Mucosa of descending colon (tissue), 3 donors: ENCODE measurements around the gene MS4A2. TPM values are rescaled to one million over a fixed set of nuclear protein-coding genes. Genes with fewer than 3 reads are reported as not detected.
A peak's percentile ranks its signal among the peaks of the same experiment; 100 is the strongest.
"Not testable (repeated sequence)": the region's sequence is repeated elsewhere in the genome, so short reads cannot be mapped to it uniquely, and the experiment has no call there.

ENCODE experiments used
- ATAC-seq: fragments of 200-7000 bp; cut with Tn5 transposase; one replicate; pipeline ENCODE4 v1.9.1; 2020; ENCODE audit warnings: mild to moderate bottlenecking, moderate library complexity
- DNase-seq, 3 donors: peaks; one replicate each; pipeline ENCODE4 v3.0.0-alpha.2; 2020
- H3K36me3 ChIP-seq: fragments of 200-600 bp; one replicate; pipeline ENCODE4 v1.8.0; 2021; ENCODE audit warnings: low read depth, mild to moderate bottlenecking
- H3K4me1 ChIP-seq: fragments of 200-600 bp; one replicate; pipeline ENCODE4 v1.8.0; 2021; ENCODE audit warnings: low read depth, mild to moderate bottlenecking
- H3K4me3 ChIP-seq: fragments of 200-600 bp; one replicate; pipeline ENCODE4 v1.8.0; 2021; ENCODE audit warnings: mild to moderate bottlenecking
- H3K9me3 ChIP-seq: fragments of 200-600 bp; one replicate; pipeline ENCODE4 v1.8.0; 2021; ENCODE audit warnings: mild to moderate bottlenecking
- intact Hi-C, 2 donors: fragments of 100-400 bp; cut with DNase I in 1 of 2; cut with micrococcal nuclease in 1 of 2; formaldehyde crosslinking; loops; one replicate each; pipeline versions ENCODE4 v1.11.0 to v1.11.1; 2022; cut with DNase I, micrococcal nuclease
- total RNA-seq, 3 donors: library from RNA; stranded (reverse); fragmentation: NEBNext Ultra II Directional in 2 of 3; extraction: Animal tissue kit (Norgen Biotek cat#: 25700) in 2 of 3; gene quantifications; one replicate each; pipeline versions ENCODE4 v1.2.1 to v1.2.4, GENCODE V29; 2021 to 2023
- TF ChIP-seq, protein P1 (sequence below): fragments of 200-600 bp; IDR thresholded peaks from one replicate; pipeline ENCODE4 v1.8.0; 2022; ENCODE audit warnings: antibody characterized with exemption, mild to moderate bottlenecking
- donor health status: DM: no; HTN: no; CAD: no; lungs with moderate emphysema.
- donor health status: DM: no; HTN: no; CAD: no.
- donor health status: DM: no; HTN: yes; CAD: no.

The MS4A2 gene
- total RNA-seq, 3 donors from 2014 or later = 0.90 to 4.1 (median 3.5) TPM

DNA sequence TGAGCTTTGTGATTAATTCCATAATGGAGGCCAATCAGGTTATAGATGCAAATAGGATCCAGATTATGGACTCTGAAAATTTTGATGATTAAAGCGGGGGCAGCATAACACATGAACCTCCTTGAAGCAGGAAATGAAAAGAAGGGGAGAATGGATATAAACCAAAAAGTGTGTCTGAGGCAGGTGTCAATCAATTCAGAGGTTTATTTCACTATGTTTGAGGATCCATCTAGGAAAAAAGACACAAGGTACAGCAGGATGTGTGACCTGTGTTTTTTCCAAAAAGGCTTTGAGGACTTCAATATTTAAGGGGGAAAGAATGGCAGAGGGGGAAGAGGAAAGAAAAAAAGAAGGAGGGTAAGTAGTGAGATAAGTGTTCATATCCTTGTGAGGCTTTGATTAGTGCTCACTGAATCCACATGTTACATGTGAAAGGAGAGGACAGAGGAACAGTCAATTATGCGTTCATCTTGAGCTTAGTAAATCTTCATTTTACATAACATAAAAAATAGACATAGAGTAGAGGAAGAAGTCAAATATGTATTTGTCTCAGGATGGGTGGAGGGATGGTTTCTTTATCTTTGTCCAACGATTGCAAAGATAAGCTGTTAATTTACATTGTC lies 34.1 kb downstream of the MS4A2 start:
- Histone ChIP-seq H3K4me1 (no peaks in the 10 kb centered on the region), H3K9me3 (no peaks in the 10 kb centered on the region), H3K4me3 (no peak overlapping the region), H3K36me3 (no peaks in the 10 kb centered on the region)
- TF ChIP-seq, protein P1, sequence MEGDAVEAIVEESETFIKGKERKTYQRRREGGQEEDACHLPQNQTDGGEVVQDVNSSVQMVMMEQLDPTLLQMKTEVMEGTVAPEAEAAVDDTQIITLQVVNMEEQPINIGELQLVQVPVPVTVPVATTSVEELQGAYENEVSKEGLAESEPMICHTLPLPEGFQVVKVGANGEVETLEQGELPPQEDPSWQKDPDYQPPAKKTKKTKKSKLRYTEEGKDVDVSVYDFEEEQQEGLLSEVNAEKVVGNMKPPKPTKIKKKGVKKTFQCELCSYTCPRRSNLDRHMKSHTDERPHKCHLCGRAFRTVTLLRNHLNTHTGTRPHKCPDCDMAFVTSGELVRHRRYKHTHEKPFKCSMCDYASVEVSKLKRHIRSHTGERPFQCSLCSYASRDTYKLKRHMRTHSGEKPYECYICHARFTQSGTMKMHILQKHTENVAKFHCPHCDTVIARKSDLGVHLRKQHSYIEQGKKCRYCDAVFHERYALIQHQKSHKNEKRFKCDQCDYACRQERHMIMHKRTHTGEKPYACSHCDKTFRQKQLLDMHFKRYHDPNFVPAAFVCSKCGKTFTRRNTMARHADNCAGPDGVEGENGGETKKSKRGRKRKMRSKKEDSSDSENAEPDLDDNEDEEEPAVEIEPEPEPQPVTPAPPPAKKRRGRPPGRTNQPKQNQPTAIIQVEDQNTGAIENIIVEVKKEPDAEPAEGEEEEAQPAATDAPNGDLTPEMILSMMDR = no peak
- intact Hi-C loops = no loop called here
- ATAC-seq = no peak
- DNase-seq = no peak

DNA sequence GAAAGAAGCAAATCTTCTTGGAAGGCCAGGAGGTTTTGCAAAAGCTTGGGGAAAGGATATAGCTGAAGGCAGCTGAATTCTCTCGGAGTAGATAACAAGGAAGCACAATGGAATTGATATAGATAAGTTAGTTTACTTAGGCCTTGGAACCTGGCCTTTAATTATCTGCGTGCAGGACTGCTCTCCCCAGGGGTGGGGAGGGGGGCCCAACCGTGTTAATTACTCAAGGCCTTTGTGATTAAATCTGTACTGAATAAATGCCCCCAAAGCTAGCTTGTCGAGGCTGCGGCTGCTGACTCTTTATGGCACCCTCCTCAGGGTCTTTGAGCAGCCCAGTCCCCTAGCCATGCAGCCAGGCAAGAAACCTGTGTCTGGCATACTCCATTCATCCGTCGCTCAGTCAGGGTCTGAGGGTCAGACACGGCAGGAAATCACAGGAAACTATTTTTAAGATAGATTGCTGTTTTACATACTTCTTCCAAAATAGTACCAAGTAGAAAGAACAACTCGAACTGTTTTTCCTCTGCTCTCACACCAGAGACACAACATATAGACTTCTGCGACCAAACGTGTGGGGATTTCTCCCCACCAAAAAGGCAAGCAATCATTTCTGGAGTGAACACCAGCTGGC lies 36.5 kb downstream of the MS4A2 start:
- Histone ChIP-seq H3K9me3 (no peaks in the 10 kb centered on the region), H3K4me1 (no peaks in the 10 kb centered on the region), H3K4me3 (no peak overlapping the region), H3K36me3 (no peaks in the 10 kb centered on the region)
- ATAC-seq (no peak), DNase-seq (no peak)
- intact Hi-C loops = no loop called here
- TF ChIP-seq, protein P1 = no peak

DNA sequence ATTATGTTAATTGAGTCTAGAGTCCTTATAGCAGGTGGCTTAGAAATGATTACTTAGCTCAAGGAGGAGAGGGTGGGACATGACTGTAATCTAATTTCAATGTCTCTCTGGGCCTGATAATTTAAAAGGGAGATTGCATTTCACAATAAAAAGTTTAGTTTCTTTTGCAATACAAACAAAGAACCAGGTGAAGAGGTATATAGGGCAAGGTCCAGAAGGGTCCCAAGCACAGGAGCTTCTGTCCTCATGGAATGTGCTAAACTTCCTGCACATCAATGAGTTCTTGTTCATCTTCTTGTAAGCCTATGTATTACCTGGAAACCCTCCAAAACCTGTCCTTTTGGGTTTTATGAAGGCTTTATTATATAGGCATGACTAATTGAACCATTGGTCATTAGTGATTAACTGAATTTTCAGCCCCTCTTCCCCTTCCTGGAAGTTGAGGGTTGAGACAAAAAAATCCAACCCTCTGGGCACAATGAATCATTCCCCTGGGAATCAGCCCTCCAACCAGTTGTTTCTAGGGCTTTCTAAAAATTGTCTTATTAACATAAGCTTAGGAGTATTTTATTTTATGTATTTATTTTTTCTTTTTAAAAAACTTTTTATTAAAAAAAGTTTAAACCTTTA lies 37.6 kb downstream of the MS4A2 start:
- no peak overlapping the region for H3K4me3 ChIP-seq
- no peaks in the 10 kb centered on the region for H3K4me1 ChIP-seq
- no peaks in the 10 kb centered on the region for H3K9me3 ChIP-seq
- ATAC-seq (peak; percentile 45), DNase-seq (no peak)
- TF ChIP-seq, protein P1 = no peak
- intact Hi-C loops = no loop called here
- no peaks in the 10 kb centered on the region for H3K36me3 ChIP-seq

DNA sequence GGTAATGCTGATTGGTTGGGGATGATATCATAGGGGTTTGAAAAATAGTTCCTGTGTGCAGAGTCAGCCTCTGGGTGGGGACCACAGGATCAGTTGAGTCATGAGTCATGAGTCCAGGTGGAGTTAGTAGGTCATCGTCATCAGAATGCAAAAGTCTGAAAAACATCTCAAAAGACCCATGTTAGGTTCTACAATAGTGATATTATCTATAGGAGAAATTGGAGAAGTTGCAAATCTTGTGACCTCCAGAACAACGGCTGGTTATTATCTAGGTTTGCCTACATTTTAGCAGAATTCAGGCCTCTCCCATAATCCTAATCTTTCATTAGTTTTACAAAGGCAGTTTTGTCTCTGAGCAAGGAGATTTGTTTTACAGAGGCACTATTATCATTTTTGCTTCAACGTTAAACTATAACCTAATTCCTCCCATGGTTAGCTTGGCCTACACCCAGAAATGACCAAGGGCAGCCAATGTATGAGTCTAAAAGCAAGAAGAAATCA lies 38.9 kb downstream of the MS4A2 start:
- TF ChIP-seq, protein P1 = no peak
- no peaks in the 10 kb centered on the region for H3K9me3 ChIP-seq
- H3K4me3 ChIP-seq = no peak overlapping the region
- no peak for DNase-seq
- H3K36me3 ChIP-seq = no peaks in the 10 kb centered on the region
- H3K4me1 ChIP-seq = peaks cover 7% of the 10 kb centered on the region
- intact Hi-C loops = no loop called here
- peak; percentile 58 for ATAC-seq

DNA sequence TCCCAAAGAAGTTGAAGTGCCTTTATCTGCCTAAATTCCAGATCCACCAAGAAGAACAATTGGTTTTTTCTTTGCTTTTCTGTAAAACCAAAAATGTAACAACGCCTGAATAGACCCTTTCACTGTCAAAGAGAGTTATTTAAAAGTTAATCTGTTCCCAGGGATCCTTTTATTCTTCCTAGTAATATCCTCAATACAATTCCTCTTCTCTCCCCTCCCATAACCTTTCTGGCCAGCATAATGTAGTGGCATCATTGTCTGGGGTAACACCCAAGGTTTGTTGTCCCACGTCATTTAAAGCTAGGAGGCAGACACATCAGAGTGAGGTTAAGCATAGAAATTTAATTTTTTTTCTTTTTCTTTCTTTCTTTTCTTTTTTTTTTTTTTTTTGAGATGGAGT lies 39.9 kb downstream of the MS4A2 start:
- Histone ChIP-seq H3K36me3 (no peaks in the 10 kb centered on the region), H3K9me3 (no peaks in the 10 kb centered on the region), H3K4me1 (peaks cover 7% of the 10 kb centered on the region), H3K4me3 (no peak overlapping the region)
- no peak for DNase-seq
- ATAC-seq = no peak
- intact Hi-C loops = no loop called here
- TF ChIP-seq, protein P1 = no peak

DNA sequence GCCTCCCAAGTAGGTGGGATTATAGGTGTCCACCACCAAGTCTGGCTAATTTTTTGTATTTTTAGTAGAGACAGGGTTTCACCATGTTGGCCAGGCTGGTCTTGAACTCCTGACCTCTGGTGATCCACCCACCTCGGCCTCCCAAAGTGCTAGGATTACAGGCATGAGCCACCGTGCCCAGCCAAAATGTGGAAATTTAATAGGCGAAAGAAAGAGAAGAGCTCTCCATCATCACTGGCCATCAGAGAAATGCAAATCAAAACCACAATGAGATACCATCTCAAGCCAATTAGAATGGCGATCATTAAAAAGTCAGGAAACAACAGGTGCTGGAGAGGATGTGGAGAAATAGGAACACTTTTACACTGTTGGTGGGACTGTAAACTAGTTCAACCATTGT lies 40.4 kb downstream of the MS4A2 start:
- intact Hi-C loops, H3K9me3 ChIP-seq, H3K4me1 ChIP-seq, ATAC-seq, H3K4me3 ChIP-seq, H3K36me3 ChIP-seq, DNase-seq: not testable (repeated sequence)
